Measurements from ENCODE around the gene CHIT1. TPM values are rescaled to one million over a fixed set of nuclear protein-coding genes. Genes with fewer than 3 reads are reported as not detected.

The CHIT1 gene
- total RNA-seq, 4 donors from 2014 or later, result 0.07 to 0.77 TPM; not detected in 2

DNA sequence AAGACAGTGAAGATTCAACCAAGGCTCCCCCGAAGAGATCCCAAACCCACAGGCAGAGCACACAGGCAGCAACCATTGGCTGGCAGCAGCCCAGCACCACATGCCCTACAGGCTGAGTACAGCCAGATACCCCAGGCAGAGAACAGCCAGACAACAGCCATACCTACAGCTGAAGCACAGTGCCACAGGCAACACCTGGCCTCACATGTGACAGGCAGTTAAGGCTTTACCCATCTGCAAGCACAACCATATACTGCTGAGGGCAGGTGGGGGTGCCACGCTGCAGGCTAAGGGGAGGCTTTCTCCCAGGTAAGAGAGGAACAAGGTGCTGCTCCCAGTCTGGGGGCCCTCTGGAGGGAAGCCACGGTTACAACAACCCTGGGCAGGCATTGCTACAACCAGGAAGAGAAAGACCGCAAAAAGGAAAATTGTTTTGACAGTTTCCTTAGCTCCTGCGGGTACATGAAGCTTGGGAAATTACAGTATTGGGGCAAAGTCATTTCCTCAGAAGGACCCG, 12.3 kb downstream of the CHIT1 start:
- no peaks in the 10 kb centered on the region for H3K9me3 ChIP-seq
- DNase-seq, result no peak
- intact Hi-C loops (cut with DNase I; ENCODE audit: low total_unique reads), result no loop called here
- no peaks in the 10 kb centered on the region for H3K27me3 ChIP-seq
- TF ChIP-seq, protein P1, sequence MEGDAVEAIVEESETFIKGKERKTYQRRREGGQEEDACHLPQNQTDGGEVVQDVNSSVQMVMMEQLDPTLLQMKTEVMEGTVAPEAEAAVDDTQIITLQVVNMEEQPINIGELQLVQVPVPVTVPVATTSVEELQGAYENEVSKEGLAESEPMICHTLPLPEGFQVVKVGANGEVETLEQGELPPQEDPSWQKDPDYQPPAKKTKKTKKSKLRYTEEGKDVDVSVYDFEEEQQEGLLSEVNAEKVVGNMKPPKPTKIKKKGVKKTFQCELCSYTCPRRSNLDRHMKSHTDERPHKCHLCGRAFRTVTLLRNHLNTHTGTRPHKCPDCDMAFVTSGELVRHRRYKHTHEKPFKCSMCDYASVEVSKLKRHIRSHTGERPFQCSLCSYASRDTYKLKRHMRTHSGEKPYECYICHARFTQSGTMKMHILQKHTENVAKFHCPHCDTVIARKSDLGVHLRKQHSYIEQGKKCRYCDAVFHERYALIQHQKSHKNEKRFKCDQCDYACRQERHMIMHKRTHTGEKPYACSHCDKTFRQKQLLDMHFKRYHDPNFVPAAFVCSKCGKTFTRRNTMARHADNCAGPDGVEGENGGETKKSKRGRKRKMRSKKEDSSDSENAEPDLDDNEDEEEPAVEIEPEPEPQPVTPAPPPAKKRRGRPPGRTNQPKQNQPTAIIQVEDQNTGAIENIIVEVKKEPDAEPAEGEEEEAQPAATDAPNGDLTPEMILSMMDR (IDR thresholded peaks at IDR 0.05), result no peak
- TF ChIP-seq POLR2A (IDR thresholded peaks at IDR 0.05), result no peak
- H3K4me1 ChIP-seq, result no peaks in the 10 kb centered on the region
- no peaks in the 10 kb centered on the region for H3K36me3 ChIP-seq
- H3K27ac ChIP-seq, result no peak overlapping the region
- no peak overlapping the region for H3K4me3 ChIP-seq

DNA sequence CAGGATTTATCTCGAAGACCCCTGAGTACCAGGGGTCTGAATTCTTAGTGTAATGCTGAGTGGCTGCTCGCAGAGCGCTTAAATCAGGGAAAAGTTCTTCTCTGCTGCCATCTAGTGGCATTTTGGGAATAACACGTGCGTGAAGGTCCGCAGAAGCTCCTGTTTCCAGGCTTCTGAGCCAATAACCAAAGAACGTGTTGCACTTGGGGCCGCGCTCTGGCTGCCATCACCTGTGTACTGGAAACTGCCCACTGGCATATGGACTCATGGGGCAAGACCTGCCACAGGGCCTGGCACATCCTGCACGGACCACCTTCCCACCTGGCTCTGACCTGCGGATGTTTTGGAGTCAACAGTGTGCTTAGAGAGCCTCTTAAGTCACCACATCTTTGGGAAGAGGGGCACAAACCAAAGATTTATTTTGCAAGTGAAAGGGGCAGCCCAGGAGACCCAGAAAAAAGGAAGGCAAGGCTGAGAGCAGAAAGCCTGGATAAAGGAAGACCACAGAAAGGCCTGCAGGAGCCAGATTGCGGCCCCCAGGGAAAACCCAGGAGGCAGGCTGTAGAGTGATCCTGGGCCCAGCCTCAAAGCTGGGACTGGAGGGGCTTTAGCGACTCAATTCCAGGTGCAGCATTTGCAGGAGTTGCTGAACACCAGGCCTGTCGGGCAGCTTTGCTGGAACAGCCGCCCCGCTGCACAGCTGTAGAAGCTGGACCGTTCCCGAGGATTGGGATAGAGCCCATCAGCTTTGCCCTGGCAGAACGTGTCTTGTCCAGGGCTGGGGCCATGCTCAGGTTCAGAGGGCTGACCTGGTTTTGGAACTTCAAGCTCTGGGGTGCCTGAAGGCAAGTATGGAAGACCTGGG, 13.0 kb downstream of the CHIT1 start:
- intact Hi-C loops (cut with DNase I; ENCODE audit: low total_unique reads), result no loop called here
- Histone ChIP-seq H3K36me3 (no peaks in the 10 kb centered on the region), H3K27ac (no peak overlapping the region), H3K4me3 (no peak overlapping the region), H3K9me3 (no peaks in the 10 kb centered on the region), H3K4me1 (no peaks in the 10 kb centered on the region), H3K27me3 (no peaks in the 10 kb centered on the region)
- peak; percentile 63 to 64 for DNase-seq
- TF ChIP-seq POLR2A (IDR thresholded peaks at IDR 0.05), result no peak
- TF ChIP-seq, protein P1 (IDR thresholded peaks at IDR 0.05), result peak; percentile 72 to 89 (median 80)

DNA sequence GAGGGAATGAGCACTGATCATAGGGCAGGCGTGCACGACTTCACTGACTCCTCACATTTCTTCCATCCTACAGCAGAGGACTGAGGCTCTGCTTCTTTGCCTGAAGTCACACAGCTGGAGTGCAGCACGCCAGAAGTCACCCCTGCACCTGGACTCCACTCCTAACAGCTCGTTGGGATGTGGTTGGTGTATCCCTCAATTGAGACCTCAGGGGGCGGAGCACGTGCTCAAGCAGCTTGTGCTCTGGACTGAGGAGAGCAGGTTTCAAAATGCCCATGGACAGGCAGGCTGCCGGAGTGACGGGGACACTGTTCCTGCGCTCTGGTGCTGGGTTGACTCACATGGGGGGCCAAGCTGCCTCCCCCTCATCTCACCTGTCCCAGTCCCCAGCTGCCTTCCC, 13.9 kb downstream of the CHIT1 start:
- no peak for DNase-seq
- H3K9me3 ChIP-seq, result no peaks in the 10 kb centered on the region
- no peak overlapping the region for H3K27ac ChIP-seq
- intact Hi-C loops (cut with DNase I; ENCODE audit: low total_unique reads), result no loop called here
- TF ChIP-seq, protein P1 (IDR thresholded peaks at IDR 0.05), result no peak
- TF ChIP-seq POLR2A (IDR thresholded peaks at IDR 0.05), result no peak
- H3K36me3 ChIP-seq, result no peaks in the 10 kb centered on the region
- H3K27me3 ChIP-seq, result no peaks in the 10 kb centered on the region
- no peak overlapping the region for H3K4me3 ChIP-seq
- no peaks in the 10 kb centered on the region for H3K4me1 ChIP-seq

DNA sequence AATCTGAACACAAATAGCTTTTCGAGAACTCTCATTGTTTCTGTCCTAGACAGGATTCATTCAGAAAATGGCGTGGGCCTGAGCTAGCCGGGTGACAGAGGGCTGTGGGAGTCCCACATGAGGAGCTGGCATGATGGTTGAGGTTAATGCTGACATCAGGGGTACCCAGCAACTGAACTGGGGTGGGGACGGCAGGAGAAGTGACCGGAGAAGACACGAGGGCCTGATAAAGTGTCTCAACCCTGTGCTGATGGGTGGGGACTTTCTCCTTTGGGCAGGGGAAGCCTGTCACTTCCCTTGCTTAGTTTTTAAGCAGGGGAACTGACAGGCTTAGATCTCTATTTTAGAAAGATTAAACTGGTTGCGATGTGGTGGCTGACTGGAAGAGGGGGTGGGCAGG, 14.6 kb downstream of the CHIT1 start:
- DNase-seq, result no peak
- H3K27me3 ChIP-seq, result no peaks in the 10 kb centered on the region
- no peaks in the 10 kb centered on the region for H3K4me1 ChIP-seq
- no peaks in the 10 kb centered on the region for H3K36me3 ChIP-seq
- intact Hi-C loops (cut with DNase I; ENCODE audit: low total_unique reads), result loop anchor here (5.0 kb wide), 1 partner anchor 93 kb away; no protein-coding TSS in a partner anchor
- H3K4me3 ChIP-seq, result no peak overlapping the region
- no peak overlapping the region for H3K27ac ChIP-seq
- no peak for TF ChIP-seq POLR2A (IDR thresholded peaks at IDR 0.05)
- TF ChIP-seq, protein P1 (IDR thresholded peaks at IDR 0.05), result no peak
- no peaks in the 10 kb centered on the region for H3K9me3 ChIP-seq

DNA sequence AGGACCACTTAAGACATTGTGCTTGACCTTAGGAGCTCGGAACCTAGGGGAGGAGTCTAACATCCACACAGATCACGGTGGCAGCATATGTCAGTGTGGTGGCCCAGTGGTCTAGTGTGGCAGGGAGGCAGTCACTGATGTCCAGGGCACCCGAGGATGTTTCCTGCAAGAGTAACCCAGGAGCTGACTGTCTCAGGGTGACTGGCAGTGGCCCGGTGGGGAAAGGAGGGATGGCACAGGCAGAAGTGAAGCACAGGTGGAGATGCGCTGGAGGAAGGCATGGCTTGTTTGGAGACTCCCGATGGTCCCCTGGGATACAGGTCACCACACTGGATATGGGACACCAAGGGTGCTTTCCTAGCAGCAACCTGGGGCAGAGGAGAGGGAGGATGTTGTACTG, 16.3 kb downstream of the CHIT1 start:
- TF ChIP-seq, protein P1 (IDR thresholded peaks at IDR 0.05), result no peak
- Histone ChIP-seq H3K4me1 (no peaks in the 10 kb centered on the region), H3K4me3 (no peak overlapping the region), H3K9me3 (no peaks in the 10 kb centered on the region), H3K27me3 (no peaks in the 10 kb centered on the region), H3K27ac (no peak overlapping the region), H3K36me3 (no peaks in the 10 kb centered on the region)
- intact Hi-C loops (cut with DNase I; ENCODE audit: low total_unique reads), result loop anchor here (5.0 kb wide), 1 partner anchor 91 kb away; no protein-coding TSS in a partner anchor
- no peak for DNase-seq

Measured in uterus (tissue), 4 donors.